Activated CD4-positive, CD25-positive, alpha-beta regulatory T cell treated with anti-CD3 and anti-CD28 coated beads, Interleukin-2, amount 50 U/mL, for 16 hours (primary cell): ENCODE measurements around the gene ARHGAP27.

Source experiments
- DNase-seq: peaks from one replicate; pipeline ENCODE4 v3.0.0-alpha.2; 2020; ENCODE audit warnings: low read depth, low spot score

The ARHGAP27 gene

GRCh38 chr17:45408611-45409421 is 23.9 kb downstream of the ARHGAP27 start:
- no peak for DNase-seq

GRCh38 chr17:45406107-45406506 is 26.6 kb downstream of the ARHGAP27 start:
- DNase-seq: no peak

- DNase-seq: no peak
Measured at GRCh38 chr17:45405250-45406086, 27.2 kb downstream of the ARHGAP27 start.

- no peak for DNase-seq
Measured at GRCh38 chr17:45404870-45405249, 27.8 kb downstream of the ARHGAP27 start.

- DNase-seq: no peak
Measured at GRCh38 chr17:45403906-45404490, 28.7 kb downstream of the ARHGAP27 start.

GRCh38 chr17:45402916-45403315 is 29.8 kb downstream of the ARHGAP27 start:
- DNase-seq: no peak

GRCh38 chr17:45398800-45399199 is 33.9 kb downstream of the ARHGAP27 start:
- DNase-seq: no peak

GRCh38 chr17:45397796-45398195 is 34.9 kb downstream of the ARHGAP27 start:
- DNase-seq: no peak

GRCh38 chr17:45396496-45397205 is 36.0 kb downstream of the ARHGAP27 start:
- no peak for DNase-seq

- no peak for DNase-seq
Measured at GRCh38 chr17:45395569-45396415, 36.9 kb downstream of the ARHGAP27 start.

- no peak for DNase-seq
Measured at GRCh38 chr17:45394913-45395568, 37.6 kb downstream of the ARHGAP27 start.

- no peak for DNase-seq
Measured at GRCh38 chr17:45394564-45394912, 38.1 kb downstream of the ARHGAP27 start.

- no peak for DNase-seq
Measured at GRCh38 chr17:45394091-45394490, 38.6 kb downstream of the ARHGAP27 start.

GRCh38 chr17:45393411-45393810 is 39.3 kb downstream of the ARHGAP27 start:
- DNase-seq: no peak

- DNase-seq: no peak
Measured at GRCh38 chr17:45391918-45392317, 40.8 kb downstream of the ARHGAP27 start.

- DNase-seq: no peak
Measured at GRCh38 chr17:45391291-45391690, 41.4 kb downstream of the ARHGAP27 start.

GRCh38 chr17:45389354-45389753 is 43.3 kb downstream of the ARHGAP27 start:
- no peak for DNase-seq

GRCh38 chr17:45388604-45389325 is 43.9 kb downstream of the ARHGAP27 start:
- no peak for DNase-seq

GRCh38 chr17:45387739-45388138 is 44.9 kb downstream of the ARHGAP27 start:
- no peak for DNase-seq

- DNase-seq: no peak
Measured at GRCh38 chr17:45386178-45386577, 46.5 kb downstream of the ARHGAP27 start.
